Measurements from ENCODE around the gene OR2V1.
A peak's percentile ranks its signal among the peaks of the same experiment; 100 is the strongest.

The OR2V1 gene

DNA sequence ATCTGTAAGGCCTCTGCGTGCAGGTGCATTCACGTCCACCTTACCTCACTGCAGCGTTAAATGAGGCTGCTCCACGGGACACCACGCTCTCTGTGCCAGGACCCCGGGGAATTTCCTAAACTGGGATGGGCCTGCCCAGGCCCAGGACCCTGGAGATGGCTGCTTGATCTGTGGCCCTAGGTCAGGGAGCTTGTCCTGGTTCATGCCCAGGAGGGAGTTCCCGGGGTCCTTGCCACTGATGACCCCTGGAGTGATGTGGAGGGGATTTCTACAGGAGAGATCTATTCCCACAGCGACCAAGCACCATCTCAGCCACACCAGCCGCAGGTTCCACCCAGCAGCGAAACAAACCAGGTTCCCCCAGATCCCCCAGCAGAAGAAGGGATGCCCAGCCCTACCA lies 3.5 kb downstream of the OR2V1 start:
- WGBS (ENCODE audit: insufficient coverage, insufficient read length), result no CpG with 5 or more reads among the region's 10 CpGs
- Histone ChIP-seq H3K27me3 (ENCODE audit: control insufficient read depth, insufficient read depth, low read length) (no peaks in the 10 kb centered on the region), H3K36me3 (ENCODE audit: control insufficient read depth, insufficient read depth, low read length) (no peaks in the 10 kb centered on the region), H3K27ac (ENCODE audit: low read length) (no peak overlapping the region), H3K9me3 (ENCODE audit: control insufficient read depth, insufficient read depth, low read length) (no peaks in the 10 kb centered on the region), H3K4me1 (ENCODE audit: control insufficient read depth, insufficient read depth, low read length) (no peaks in the 10 kb centered on the region), H3K4me3 (ENCODE audit: low read length) (no peak overlapping the region)
- no peak for DNase-seq (ENCODE audit: low read depth, low spot score)

DNA sequence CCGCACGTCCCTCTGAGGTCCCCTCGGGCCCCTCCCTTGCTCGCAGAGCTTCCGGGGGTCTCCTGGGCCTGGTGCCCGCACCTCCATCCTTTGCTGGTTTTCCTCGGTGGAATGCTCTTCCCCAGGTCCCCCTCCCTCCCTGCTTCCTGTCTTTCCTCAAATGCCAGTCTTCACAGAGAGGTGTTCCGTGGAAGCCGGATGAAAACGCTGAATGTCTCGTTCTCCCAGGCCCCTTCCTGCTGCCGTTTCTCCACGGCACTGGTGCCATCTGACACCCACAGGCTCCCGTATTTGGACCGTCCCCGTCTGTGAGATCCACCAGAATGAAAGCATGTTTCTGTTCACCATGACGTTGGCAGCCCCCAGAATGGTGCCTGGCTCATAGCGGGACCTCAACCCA lies 4.1 kb downstream of the OR2V1 start:
- no CpG with 5 or more reads among the region's 18 CpGs for WGBS (ENCODE audit: insufficient coverage, insufficient read length)
- Histone ChIP-seq H3K36me3 (ENCODE audit: control insufficient read depth, insufficient read depth, low read length) (no peaks in the 10 kb centered on the region), H3K9me3 (ENCODE audit: control insufficient read depth, insufficient read depth, low read length) (no peaks in the 10 kb centered on the region), H3K4me3 (ENCODE audit: low read length) (no peak overlapping the region), H3K4me1 (ENCODE audit: control insufficient read depth, insufficient read depth, low read length) (no peaks in the 10 kb centered on the region), H3K27ac (ENCODE audit: low read length) (no peak overlapping the region), H3K27me3 (ENCODE audit: control insufficient read depth, insufficient read depth, low read length) (no peaks in the 10 kb centered on the region)
- no peak for DNase-seq (ENCODE audit: low read depth, low spot score)

DNA sequence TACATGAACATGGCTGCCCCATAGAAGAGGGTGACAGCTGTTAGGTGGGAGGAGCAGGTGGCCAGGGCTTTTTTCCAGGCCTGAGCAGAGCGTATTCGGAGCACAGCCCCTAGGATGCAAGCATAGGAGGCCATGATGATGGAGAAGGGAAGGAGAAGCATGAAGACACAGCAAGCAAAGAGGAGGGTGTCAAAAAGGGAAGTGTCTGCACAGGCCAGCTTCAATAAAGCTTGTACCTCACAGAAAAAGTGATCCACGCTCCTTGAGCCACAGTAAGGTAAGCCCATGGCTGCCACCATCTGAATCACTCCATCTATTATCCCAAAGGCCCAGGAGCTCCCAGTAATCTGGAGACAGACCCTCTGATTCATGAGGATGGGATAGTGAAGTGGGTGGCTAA lies 6.4 kb downstream of the OR2V1 start:
- H3K27me3 ChIP-seq (ENCODE audit: control insufficient read depth, insufficient read depth, low read length), result no peaks in the 10 kb centered on the region
- no peak overlapping the region for H3K4me3 ChIP-seq (ENCODE audit: low read length)
- DNase-seq (ENCODE audit: low read depth, low spot score), result no peak
- H3K27ac ChIP-seq (ENCODE audit: low read length), result no peak overlapping the region
- no peaks in the 10 kb centered on the region for H3K9me3 ChIP-seq (ENCODE audit: control insufficient read depth, insufficient read depth, low read length)
- no peaks in the 10 kb centered on the region for H3K4me1 ChIP-seq (ENCODE audit: control insufficient read depth, insufficient read depth, low read length)
- H3K36me3 ChIP-seq (ENCODE audit: control insufficient read depth, insufficient read depth, low read length), result no peaks in the 10 kb centered on the region
- WGBS (ENCODE audit: insufficient coverage, insufficient read length), result no CpG with 5 or more reads among the region's 3 CpGs

DNA sequence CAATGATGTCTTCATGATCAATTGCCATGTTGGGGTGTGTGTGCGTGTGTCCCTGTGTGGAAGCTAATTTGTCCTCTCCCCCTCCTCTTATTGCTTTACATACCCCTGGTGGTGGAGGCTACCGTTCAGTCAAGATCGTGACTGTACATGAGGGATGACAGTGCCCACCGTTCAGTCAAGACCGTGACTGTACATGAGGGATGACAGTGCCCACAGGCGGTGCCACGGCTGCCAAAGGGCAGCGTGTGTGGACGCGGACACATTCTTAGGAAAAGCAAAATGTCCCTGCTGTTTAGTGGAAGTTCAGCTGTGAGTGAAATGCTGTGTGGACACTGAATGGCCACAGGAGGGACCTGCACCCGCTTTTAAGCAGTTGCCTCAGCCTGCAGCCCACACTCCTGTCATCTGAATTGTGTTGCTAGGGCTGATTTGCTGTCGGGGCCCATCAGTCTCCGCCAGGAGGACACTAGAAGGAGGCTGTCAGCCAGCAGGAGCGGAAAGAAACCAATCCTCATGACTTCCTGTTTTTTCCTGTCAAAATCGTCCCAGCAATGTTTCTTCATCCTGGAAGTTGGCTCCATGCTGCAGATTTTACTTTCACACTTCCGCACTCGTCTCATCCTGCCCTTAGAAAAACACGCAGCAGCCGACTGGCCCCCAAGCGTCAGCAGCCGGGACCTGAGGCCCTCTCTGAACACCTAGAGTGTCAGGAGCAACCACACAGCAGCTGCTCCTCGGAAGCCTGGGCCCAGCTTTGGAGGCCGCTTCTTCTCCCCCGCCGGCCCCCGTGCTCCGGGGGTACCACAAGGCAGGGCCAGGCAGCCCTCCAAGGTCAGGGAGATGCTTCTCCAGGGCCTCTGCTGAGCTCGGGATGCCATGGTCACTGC lies 9.1 kb downstream of the OR2V1 start:
- Histone ChIP-seq H3K4me1 (ENCODE audit: control insufficient read depth, insufficient read depth, low read length) (no peaks in the 10 kb centered on the region), H3K27ac (ENCODE audit: low read length) (no peak overlapping the region), H3K9me3 (ENCODE audit: control insufficient read depth, insufficient read depth, low read length) (no peaks in the 10 kb centered on the region), H3K4me3 (ENCODE audit: low read length) (no peak overlapping the region), H3K27me3 (ENCODE audit: control insufficient read depth, insufficient read depth, low read length) (no peaks in the 10 kb centered on the region), H3K36me3 (ENCODE audit: control insufficient read depth, insufficient read depth, low read length) (no peaks in the 10 kb centered on the region)
- DNase-seq (ENCODE audit: low read depth, low spot score), result no peak
- no CpG with 5 or more reads among the region's 28 CpGs for WGBS (ENCODE audit: insufficient coverage, insufficient read length)

DNA sequence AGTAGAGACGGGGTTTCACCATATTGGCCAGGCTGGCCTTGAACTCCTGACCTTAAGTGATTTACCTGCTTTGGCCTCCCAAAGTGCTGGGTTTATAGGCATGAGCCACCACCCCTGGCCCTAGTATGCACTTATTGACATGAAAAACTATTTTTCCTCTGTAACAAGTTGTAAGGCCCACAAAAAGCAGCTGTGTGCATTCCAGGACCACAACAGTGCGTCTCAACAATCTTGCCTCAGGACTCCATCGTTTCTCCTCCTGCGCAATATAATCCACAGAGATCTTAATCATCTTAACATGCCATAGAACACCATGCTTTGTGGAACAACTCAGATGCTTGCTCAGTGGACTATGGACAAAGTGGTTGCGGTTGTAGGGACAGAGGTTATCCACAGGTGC lies 10.2 kb downstream of the OR2V1 start:
- Histone ChIP-seq H3K9me3 (ENCODE audit: control insufficient read depth, insufficient read depth, low read length) (no peaks in the 10 kb centered on the region), H3K27me3 (ENCODE audit: control insufficient read depth, insufficient read depth, low read length) (peaks cover 3% of the 10 kb centered on the region; the same call in 1 of the 2 replicates), H3K36me3 (ENCODE audit: control insufficient read depth, insufficient read depth, low read length) (no peaks in the 10 kb centered on the region), H3K4me1 (ENCODE audit: control insufficient read depth, insufficient read depth, low read length) (no peaks in the 10 kb centered on the region), H3K4me3 (ENCODE audit: low read length) (no peak overlapping the region), H3K27ac (ENCODE audit: low read length) (no peak overlapping the region)
- WGBS (ENCODE audit: insufficient coverage, insufficient read length), result no CpG with 5 or more reads among the region's 5 CpGs
- DNase-seq (ENCODE audit: low read depth, low spot score), result no peak

DNA sequence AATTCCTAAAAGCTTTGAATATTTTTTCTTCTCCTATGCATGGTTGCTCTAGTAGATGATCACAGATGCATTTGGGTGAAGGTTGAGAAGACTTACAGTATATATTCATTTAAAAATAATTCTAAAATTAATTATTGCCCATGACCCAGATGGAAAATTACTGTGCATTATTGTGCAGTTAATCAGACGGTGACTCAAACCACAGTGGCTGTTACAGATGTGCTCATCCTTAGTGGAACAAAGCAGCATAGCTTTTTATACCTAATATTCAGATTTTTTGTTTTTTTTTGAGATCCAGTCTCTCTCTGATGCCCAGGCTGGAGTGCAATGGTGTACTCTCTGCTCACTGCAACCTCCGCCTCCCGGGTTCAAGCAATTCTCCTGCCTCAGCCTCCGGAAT lies 10.7 kb downstream of the OR2V1 start:
- Histone ChIP-seq H3K9me3 (ENCODE audit: control insufficient read depth, insufficient read depth, low read length) (no peaks in the 10 kb centered on the region), H3K36me3 (ENCODE audit: control insufficient read depth, insufficient read depth, low read length) (no peaks in the 10 kb centered on the region), H3K27me3 (ENCODE audit: control insufficient read depth, insufficient read depth, low read length) (peaks cover 5% of the 10 kb centered on the region; the same call in 1 of the 2 replicates), H3K27ac (ENCODE audit: low read length) (no peak overlapping the region), H3K4me3 (ENCODE audit: low read length) (no peak overlapping the region), H3K4me1 (ENCODE audit: control insufficient read depth, insufficient read depth, low read length) (no peaks in the 10 kb centered on the region)
- no CpG with 5 or more reads among the region's 4 CpGs for WGBS (ENCODE audit: insufficient coverage, insufficient read length)
- no peak for DNase-seq (ENCODE audit: low read depth, low spot score)

DNA sequence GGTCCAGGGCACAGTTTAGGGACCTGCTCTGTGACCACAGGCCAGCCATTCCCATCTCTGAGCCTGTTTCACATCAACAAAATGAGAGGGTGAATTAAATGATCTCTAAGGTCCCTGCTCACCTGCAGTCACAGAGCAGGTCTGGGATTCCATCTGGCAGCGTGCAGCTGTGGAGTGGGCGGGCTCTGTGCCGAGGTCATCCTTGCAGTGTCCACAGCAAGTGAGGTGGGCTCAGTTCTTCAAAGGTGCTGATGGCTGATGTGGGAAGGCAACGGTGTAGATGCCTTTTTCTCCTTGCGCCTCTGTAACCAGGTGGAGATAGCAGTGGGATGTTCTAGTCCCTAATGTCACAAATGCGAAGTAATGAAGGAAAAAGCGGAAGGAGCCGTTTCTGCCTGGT lies 11.9 kb downstream of the OR2V1 start:
- Histone ChIP-seq H3K36me3 (ENCODE audit: control insufficient read depth, insufficient read depth, low read length) (no peaks in the 10 kb centered on the region), H3K4me1 (ENCODE audit: control insufficient read depth, insufficient read depth, low read length) (no peaks in the 10 kb centered on the region), H3K4me3 (ENCODE audit: low read length) (no peak overlapping the region), H3K27me3 (ENCODE audit: control insufficient read depth, insufficient read depth, low read length) (peaks cover 17% of the 10 kb centered on the region), H3K27ac (ENCODE audit: low read length) (no peak overlapping the region), H3K9me3 (ENCODE audit: control insufficient read depth, insufficient read depth, low read length) (no peaks in the 10 kb centered on the region)
- no peak for DNase-seq (ENCODE audit: low read depth, low spot score)
- WGBS (ENCODE audit: insufficient coverage, insufficient read length), result no CpG with 5 or more reads among the region's 8 CpGs

DNA sequence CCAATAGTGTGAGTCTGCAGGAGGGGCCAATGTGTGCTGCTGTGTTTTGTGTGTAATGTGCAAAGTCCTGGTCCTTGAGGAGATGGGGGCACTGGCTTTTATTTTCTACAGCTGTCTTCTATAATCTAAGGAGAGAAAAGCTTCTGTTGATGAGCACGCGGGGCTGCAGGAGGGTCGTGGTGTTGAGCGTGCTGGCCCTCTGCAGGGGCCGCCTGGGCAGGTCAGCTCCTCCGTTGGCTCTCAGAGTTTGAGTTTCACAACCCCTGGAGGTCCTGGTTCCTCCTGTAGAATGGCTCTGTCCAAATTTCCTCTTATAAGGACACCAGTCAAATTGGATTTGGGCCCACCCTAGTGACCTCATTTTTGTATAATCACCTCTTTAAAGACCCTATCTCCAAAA lies 12.6 kb downstream of the OR2V1 start:
- no peak for DNase-seq (ENCODE audit: low read depth, low spot score)
- no peak overlapping the region for H3K4me3 ChIP-seq (ENCODE audit: low read length)
- H3K9me3 ChIP-seq (ENCODE audit: control insufficient read depth, insufficient read depth, low read length), result no peaks in the 10 kb centered on the region
- H3K27me3 ChIP-seq (ENCODE audit: control insufficient read depth, insufficient read depth, low read length), result peaks cover 22% of the 10 kb centered on the region
- no peaks in the 10 kb centered on the region for H3K4me1 ChIP-seq (ENCODE audit: control insufficient read depth, insufficient read depth, low read length)
- H3K27ac ChIP-seq (ENCODE audit: low read length), result no peak overlapping the region
- H3K36me3 ChIP-seq (ENCODE audit: control insufficient read depth, insufficient read depth, low read length), result no peaks in the 10 kb centered on the region
- WGBS (ENCODE audit: insufficient coverage, insufficient read length), result no CpG with 5 or more reads among the region's 6 CpGs

DNA sequence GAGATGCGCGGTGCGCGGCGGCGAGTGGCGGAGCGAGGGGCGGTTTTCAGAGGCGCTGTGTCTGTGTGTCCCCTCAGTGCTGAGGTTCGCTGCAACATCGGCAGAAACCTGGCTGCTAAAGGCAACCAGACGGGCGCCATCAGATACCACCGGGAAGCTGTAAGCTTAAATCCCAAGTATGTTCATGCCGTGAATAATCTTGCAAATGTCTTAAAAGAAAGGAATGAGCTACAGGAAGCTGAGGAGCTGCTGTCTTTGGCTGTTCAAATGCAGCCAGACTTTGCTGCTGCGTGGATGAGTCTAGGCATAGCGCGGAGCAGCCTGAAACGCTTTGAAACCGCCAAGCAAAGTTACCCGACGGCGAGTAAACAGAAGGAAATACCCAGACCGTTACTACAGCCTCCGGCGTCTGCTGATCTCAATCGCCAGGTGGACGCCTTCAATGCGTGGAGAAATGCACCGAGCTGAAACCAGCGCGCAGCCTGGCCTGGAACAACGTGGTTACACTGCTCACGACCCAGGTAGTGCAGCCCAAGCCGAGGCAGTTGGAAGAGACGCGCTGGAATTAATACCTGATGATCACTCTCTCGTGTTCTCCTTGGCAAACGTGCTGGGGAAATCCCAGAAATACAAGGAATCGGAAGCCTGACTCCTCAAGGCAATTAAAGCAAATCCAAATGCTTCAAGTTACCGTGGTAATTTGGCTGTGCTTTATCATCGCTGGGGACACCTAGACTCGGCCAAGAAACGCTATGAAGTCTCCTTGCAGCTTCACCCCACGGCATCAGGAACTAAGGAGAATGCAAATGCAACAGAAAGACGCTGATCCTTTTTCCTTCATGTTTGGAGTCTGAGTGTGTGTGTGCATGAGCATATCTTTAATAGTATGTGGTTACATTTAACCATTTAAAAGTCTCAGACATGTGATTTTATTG lies 15.9 kb downstream of the OR2V1 start:
- WGBS (ENCODE audit: insufficient coverage, insufficient read length), result no CpG with 5 or more reads among the region's 47 CpGs
- Histone ChIP-seq H3K4me1 (ENCODE audit: control insufficient read depth, insufficient read depth, low read length) (no peaks in the 10 kb centered on the region), H3K4me3 (ENCODE audit: low read length) (peak overlapping the region; percentile 21; the same call in 1 of the 2 replicates), H3K9me3 (ENCODE audit: control insufficient read depth, insufficient read depth, low read length) (no peaks in the 10 kb centered on the region), H3K27me3 (ENCODE audit: control insufficient read depth, insufficient read depth, low read length) (peaks cover 22% of the 10 kb centered on the region), H3K27ac (ENCODE audit: low read length) (no peak overlapping the region), H3K36me3 (ENCODE audit: control insufficient read depth, insufficient read depth, low read length) (no peaks in the 10 kb centered on the region)
- DNase-seq (ENCODE audit: low read depth, low spot score), result no peak

DNA sequence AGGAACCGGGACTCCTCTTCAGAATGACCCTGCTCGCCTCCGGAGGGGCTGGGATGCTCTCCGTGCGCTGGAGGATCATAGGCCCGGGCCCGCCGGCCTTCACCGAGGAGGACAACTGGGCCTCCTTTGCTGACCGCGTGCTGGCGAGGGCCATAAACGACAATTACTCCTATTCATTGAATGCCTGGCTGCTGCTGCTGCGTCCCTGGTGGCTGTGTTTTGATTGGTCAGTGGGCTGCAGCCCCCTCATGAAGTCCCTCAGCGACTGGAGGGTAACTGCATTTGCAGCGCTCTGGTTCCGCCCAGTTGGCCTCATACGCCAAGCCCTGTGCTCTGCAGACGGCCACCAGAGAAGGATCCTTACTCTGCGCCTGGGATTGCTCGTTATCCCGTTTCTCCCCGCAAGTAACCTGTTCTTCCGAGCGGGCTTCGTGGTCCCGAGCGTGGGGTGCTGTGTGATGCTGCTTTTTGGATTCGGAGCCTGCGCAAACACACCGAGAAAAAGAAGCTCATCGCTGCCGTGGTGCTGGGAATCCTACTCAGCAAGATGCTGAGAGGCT lies 16.6 kb downstream of the OR2V1 start:
- DNase-seq (ENCODE audit: low read depth, low spot score), result no peak
- H3K36me3 ChIP-seq (ENCODE audit: control insufficient read depth, insufficient read depth, low read length), result no peaks in the 10 kb centered on the region
- peaks cover 1% of the 10 kb centered on the region; the same call in 1 of the 2 replicates for H3K4me1 ChIP-seq (ENCODE audit: control insufficient read depth, insufficient read depth, low read length)
- H3K9me3 ChIP-seq (ENCODE audit: control insufficient read depth, insufficient read depth, low read length), result no peaks in the 10 kb centered on the region
- H3K4me3 ChIP-seq (ENCODE audit: low read length), result peak overlapping the region; percentile 21; the same call in 1 of the 2 replicates
- H3K27ac ChIP-seq (ENCODE audit: low read length), result no peak overlapping the region
- H3K27me3 ChIP-seq (ENCODE audit: control insufficient read depth, insufficient read depth, low read length), result peaks cover 22% of the 10 kb centered on the region
- no CpG with 5 or more reads among the region's 33 CpGs for WGBS (ENCODE audit: insufficient coverage, insufficient read length)
